Activated naive CD4-positive, alpha-beta T cell (primary cell): ENCODE data around the gene HES1.
"Not testable (repeated sequence)": the region's sequence is repeated elsewhere in the genome, so short reads cannot be mapped to it uniquely, and the experiment has no call there.

Experiments
- DNase-seq, 4 experiments: peaks; one replicate each; lab custom pipeline; 2025; lab: John Stamatoyannopoulos, UW

Gene HES1

GRCh38 chr3:194128202-194128918 is 7.6 kb upstream of the HES1 start:
- no peak for DNase-seq

GRCh38 chr3:194128919-194129295 is 7.0 kb upstream of the HES1 start:
- not testable (repeated sequence) for DNase-seq

GRCh38 chr3:194129581-194130133 is 6.3 kb upstream of the HES1 start:
- no peak for DNase-seq

GRCh38 chr3:194130188-194130587 is 5.8 kb upstream of the HES1 start:
- no peak for DNase-seq

DNA sequence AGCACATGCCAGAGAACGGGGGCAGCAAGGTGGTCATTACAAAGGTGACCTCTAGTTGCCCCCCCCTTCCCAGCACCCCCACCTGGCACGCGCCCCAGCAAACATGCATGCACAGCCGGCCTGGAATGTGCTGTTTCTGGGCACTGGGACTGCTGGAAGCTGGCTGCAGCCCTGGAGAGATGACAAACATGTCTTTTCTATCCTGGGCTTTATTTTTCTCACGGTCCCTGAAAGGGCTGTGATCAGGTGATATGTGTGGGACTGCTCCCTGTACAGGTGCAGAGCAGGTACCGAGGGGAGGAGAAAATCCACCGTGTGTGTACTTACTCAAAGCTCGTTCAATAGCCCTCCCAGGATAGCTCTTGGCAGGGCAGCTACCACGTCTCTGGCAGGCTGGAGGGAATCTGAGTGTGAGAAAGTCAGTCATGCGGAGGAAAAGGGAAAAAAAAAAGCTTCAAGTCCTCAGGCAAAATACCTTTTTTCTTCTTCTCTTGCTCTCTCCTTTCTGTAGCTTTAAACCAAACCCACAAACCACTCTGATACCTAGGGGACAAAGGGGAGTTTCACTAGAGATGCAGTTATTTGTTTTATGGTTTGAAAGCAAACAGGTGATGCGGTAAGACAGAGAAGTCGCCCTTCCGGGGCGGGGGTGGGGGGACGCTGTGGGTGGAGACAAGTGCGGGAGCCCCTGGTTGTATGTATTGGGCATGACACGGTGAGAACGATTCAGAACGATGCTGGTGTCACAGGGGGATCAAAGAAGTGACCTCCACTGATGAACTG is 5.0 kb upstream of the HES1 start:
- DNase-seq: no peak

GRCh38 chr3:194132465-194133286 is 3.3 kb upstream of the HES1 start:
- DNase-seq: no peak

DNA sequence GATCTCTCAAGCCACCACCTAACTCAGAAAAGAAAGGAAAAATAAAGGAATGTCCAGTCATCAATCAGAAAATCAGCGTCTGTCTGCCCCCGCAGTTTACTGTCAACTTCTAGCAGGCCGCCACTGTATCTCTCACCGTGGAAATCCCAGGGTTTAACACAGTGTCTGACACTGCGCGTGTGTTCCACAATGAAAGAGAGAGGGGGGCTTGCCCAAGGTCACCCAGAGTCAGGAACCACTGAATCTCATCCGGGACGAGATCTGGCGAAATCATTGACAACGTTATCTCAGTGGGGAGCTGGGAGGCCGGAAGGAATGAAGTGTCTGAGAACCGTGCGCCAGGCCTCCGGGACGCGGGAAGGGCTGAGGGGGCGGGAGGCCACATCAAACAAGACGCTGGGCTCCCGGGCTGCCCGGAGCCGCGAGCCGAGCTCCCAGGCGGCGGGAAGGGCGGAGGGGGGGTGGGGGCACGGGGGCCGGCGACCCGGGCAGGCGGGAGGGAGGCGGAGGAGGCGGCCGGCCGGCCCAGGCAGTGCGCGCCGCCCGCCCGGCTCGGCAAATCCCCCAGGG is 2.2 kb upstream of the HES1 start:
- no peak for DNase-seq

DNA sequence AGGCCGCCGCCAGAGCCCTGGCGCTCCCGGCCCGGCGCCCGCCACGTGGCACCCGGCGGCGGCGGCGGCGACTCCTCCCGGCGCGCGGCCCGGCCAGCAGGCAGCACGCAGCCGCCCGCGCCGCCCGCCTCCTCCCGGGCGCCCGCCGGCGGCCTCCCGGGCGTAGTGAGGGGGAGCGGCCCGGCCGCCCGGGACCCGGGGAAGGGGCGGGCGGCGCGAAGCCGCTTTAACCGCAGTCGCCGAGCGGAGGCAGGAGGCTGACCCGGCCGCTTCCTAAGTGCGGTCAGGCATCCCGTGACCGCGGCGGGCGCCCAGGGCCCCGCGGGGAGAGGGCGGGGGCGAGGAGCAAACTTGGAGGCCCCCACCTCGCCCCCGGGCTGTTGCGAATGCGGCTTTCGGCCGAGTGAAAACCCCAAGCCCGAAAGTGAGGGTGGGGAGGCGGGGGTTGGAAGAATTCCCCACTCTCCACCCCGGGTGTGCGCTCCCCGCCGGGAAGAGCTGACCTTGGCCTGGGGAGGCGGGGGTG is 1.7 kb upstream of the HES1 start:
- peak in 1 of 4 experiments; percentile 27 for DNase-seq

- peak; percentile 52 to 70 (median 60) for DNase-seq
These were observed 1.0 kb upstream of the HES1 start for GRCh38 chr3:194134757-194135515.

GRCh38 chr3:194135516-194135805 is 487 bp upstream of the HES1 start:
- DNase-seq: no peak

DNA sequence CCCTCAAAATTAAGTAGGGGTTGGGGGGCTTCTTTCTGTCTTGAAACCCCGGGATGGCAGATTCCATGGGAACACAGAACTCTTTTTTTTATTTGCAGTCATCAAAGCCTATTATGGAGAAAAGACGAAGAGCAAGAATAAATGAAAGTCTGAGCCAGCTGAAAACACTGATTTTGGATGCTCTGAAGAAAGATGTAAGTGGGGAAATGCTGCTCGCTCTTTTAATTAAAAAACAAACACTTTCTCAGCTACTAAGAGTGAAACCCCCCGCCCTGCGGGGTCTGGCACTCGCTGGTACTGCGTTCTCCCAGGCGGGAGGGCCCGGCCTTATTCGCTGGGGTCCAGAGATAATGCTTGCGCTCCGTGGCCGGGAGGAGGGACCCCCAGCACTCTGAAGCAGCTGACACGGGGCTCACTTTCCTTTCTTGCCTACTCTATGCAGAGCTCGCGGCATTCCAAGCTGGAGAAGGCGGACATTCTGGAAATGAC is 615 bp downstream of the HES1 start:
- no peak for DNase-seq

- peak in 1 of 4 experiments; percentile 10 for DNase-seq
These were observed 1.1 kb downstream of the HES1 start for GRCh38 chr3:194137008-194137505.

- DNase-seq: peak in 2 of 4 experiments; percentile 10 to 35
These were observed 1.8 kb downstream of the HES1 start for GRCh38 chr3:194137506-194138474.

DNA sequence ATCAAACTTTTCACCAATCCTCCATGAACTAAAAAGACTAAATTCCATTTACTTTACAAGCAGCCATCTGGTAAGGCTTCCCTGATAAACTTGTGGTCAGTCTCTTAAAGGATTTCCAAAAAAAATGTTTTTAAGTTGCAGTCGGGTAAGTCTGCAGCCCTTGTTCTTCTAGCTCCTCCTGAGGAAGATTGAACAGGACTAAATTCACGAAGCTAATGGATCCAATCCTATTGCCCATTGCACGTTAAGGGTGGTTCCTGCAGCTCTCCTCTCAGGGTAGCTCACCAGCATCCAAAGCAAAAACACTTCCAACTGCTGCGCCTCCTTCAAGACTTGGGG is 2.8 kb downstream of the HES1 start:
- DNase-seq: no peak

- DNase-seq: no peak
These were observed 3.3 kb downstream of the HES1 start for GRCh38 chr3:194139071-194139813.

DNA sequence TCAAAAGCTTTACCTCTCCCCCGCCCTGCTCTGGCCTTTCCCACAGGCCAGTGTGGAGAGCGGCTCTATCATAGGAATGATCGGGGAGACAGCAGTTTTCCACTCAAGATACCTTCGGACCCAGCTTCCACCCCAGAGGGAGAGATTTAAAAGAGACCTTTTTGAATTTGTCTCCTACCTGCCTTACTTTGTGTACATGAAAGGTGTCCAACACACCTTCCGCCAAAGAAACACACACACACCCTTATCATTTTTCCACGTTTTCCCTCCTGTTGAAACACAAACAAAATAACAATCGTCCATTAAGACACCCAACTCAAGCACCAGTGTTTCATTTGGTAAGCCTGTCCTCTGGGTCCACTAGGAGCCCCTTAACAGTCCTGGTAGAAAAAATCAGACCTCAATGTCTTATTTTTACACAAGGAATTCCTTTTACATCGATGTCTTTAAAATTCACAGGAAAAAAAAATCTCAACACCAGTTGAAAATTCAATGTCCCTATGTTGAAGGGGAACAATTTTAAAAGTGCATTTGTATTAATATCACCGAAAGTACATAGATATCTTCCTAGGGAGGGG is 4.0 kb downstream of the HES1 start:
- DNase-seq: no peak

GRCh38 chr3:194140520-194141414 is 4.8 kb downstream of the HES1 start:
- DNase-seq: peak in 1 of 4 experiments; percentile 14
